ENCODE results near the gene YDJC.

Gene YDJC

DNA sequence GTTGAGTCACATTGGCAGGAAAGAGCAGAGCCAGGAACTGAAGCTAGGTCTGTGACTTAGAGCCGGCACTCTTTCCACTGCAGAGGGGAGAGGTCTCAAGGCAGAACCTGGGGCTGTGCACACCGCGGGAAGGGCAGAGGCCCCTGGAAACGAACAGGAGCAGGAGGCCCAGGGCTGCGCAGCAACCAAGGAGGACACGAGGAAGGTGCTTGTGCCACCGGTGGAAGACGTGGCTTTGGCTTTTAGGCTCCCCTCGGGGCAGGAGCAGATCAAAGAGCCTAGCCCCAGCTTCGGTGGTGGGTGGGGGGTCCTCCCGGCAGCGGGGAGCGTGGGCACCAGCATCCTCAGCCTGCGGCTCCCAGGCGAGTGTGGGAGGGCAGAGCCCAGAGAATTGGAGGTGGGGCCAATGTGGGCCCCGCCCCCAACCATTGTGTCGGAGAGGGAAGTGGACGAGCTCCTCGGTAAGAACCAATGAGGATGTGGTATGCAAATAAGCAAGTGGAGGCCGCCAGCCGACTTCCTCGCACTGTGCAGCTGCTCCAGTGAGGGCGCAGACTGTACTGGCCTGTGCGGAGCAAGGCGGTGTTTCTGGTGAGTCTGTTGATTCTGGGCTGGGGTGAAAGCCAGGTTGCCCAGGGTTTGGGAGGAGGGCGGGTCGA, 2.5 kb upstream of the YDJC start, which contains the start of gene CCDC116:
Gene CCDC116, plus strand, starts transcription at position 524 of the 659 bp plus-strand sequence. CDS start 422 bp downstream, outside the sequence.
- no peak for DNase-seq (ENCODE audit: low spot score)
- TF ChIP-seq, protein P1, sequence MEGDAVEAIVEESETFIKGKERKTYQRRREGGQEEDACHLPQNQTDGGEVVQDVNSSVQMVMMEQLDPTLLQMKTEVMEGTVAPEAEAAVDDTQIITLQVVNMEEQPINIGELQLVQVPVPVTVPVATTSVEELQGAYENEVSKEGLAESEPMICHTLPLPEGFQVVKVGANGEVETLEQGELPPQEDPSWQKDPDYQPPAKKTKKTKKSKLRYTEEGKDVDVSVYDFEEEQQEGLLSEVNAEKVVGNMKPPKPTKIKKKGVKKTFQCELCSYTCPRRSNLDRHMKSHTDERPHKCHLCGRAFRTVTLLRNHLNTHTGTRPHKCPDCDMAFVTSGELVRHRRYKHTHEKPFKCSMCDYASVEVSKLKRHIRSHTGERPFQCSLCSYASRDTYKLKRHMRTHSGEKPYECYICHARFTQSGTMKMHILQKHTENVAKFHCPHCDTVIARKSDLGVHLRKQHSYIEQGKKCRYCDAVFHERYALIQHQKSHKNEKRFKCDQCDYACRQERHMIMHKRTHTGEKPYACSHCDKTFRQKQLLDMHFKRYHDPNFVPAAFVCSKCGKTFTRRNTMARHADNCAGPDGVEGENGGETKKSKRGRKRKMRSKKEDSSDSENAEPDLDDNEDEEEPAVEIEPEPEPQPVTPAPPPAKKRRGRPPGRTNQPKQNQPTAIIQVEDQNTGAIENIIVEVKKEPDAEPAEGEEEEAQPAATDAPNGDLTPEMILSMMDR (IDR thresholded peaks at IDR 0.05; ENCODE audit: extremely low read depth, insufficient read depth, missing control alignments): no peak

DNA sequence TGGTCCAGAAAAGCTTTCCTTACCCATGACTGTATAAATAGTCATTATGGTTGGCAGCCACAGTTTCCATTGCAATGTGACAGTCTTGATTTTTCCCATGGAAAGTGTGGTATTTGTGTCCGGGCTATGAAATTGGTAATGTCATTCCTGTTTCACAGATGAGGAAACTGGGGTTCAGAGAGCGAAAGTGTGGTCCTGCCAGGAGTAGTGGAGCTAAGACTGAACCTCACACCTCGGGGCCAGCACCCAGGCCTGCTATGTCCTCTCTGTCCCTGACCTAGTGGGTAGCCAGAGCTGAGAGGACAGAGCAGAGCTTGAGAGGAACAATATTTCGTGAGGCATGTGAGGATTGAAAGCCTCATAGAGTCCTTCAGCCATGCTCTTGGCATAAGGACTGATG, 1.2 kb upstream of the YDJC start:
- DNase-seq (ENCODE audit: low spot score): no peak
- in situ Hi-C loops (cut with MboI; ENCODE audit: low pct_unique_long_range_greater_than_20kb, low sequenced_read_pairs, unreplicated experiment): no loop called here
- TF ChIP-seq, protein P1 (IDR thresholded peaks at IDR 0.05; ENCODE audit: extremely low read depth, insufficient read depth, missing control alignments): no peak

More for the DNA sequence above, 2.5 kb upstream of the YDJC start, which contains the start of gene CCDC116:
- in situ Hi-C loops (cut with MboI; ENCODE audit: low pct_unique_long_range_greater_than_20kb, low sequenced_read_pairs, unreplicated experiment): no loop called here

DNA sequence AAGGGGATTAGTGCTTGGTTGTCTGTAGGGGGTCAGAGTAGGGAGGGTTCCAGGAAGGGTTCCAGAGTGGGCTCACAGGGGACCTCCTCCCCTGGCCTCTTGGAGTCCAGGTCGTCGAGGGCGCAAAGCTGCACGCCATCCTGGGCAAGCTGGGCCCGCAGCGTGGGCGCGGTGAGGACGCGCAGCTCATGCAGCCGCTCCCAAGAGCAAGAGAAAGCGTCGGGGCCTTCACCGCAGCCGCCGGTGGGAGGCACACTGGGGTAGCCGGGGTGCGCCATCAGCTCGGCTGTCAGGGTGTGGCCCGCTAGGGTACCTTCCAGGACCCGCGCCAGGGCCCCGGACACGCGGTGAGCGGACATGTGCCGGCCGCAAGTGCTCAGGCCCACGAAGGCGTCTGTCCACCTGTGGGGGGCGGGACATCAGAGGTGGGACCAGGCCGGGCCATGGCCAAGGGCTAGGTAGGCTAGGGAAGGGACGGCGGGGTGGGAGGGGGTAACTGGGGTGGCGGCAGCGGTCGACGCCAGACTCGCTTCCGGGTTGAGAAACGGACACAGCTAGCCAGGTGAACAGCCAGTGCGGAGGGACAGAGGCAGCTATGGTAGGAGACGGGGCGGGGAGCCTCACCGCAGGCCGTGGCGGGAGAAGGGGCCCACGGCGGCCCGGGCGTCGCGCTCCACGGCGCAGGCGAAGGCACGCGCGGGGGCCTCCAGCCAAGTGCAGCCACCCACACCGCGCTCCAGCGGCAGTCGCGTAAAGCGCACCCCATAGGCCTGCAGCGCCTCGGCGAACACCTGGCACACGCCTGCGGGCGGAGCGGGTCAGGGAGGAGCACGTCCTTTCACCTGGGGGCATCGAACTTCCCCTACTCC, 1.2 kb downstream of the YDJC start:
- TF ChIP-seq, protein P1 (IDR thresholded peaks at IDR 0.05; ENCODE audit: extremely low read depth, insufficient read depth, missing control alignments): no peak
- in situ Hi-C loops (cut with MboI; ENCODE audit: low pct_unique_long_range_greater_than_20kb, low sequenced_read_pairs, unreplicated experiment): no loop called here
- DNase-seq (ENCODE audit: low spot score): no peak

DNA sequence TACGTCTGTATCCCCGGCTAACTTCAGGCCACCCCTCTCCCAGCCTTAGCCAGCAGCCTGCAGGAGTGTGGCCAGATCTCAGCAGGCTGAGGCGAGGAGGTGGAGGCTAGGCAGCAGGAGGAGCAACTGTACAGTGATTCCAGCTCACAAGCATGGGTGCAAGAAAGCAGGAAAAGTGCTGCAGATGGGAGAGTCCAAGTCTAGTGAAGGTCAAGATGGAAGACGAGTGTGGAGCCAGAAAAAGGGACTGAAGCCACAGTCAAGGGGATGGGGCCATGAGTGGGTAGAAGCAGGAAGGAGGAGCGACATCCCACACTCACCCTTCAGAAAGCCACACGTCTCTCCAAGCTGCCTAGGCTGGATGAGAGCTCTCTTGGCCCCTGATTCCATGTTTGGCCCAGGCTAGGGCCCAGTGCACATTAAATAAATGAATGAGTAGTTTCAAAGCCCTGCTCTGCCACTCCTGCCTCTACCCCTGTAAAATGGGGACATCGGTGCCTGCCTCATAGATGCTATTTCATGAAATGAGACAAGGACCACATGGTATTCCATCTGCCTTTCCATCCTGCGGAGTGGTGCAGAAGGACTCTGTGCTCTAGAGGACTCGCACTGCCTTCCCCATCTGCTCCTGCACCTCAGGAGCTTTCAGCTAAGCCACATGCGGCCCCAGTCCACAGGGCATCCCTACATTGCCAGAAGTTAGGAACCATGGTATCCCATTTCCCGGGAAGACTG, 2.9 kb downstream of the YDJC start:
- in situ Hi-C loops (cut with MboI; ENCODE audit: low pct_unique_long_range_greater_than_20kb, low sequenced_read_pairs, unreplicated experiment): no loop called here
- TF ChIP-seq, protein P1 (IDR thresholded peaks at IDR 0.05; ENCODE audit: extremely low read depth, insufficient read depth, missing control alignments): no peak
- no peak for DNase-seq (ENCODE audit: low spot score)

DNA sequence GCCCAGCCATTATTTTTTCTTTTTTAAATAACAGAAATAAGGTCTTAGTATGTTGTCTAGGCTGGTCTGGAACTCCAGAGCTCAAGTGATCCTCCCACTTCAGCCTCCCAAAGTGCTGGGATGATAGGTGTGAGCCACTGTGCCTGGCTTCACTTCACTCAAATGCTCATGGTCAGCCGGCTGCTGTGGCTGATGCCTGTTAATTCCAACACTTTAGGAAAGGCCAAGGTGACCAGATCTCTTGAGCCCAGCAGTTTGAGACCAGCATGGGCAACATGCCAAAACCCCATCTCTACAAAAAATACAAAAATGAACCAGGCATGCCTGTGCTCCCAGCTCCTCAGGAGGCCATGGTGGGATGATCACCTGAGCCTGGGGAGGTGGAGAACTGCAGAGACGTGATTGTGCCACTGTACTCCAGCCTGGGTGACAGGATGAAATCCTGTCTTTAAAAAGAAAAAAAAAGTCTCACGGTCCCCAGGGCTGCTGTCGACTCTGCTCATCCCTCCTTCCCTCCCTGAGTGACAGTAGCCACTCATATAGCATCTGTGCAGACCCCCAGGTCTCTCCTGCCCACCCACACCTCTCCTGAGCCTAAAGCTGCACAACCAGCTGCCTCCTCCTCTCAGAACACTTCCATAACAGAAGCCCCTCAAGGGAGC, 3.6 kb downstream of the YDJC start:
- in situ Hi-C loops (cut with MboI; ENCODE audit: low pct_unique_long_range_greater_than_20kb, low sequenced_read_pairs, unreplicated experiment): no loop called here
- no peak for DNase-seq (ENCODE audit: low spot score)

More for the DNA sequence above, 3.6 kb downstream of the YDJC start:
- TF ChIP-seq, protein P1 (IDR thresholded peaks at IDR 0.05; ENCODE audit: extremely low read depth, insufficient read depth, missing control alignments): no peak

Measured in GM13977 (cell line).